CD4-positive, alpha-beta T cell treated with Interleukin-12 subunit alpha and Interleukin-12 subunit beta, for 1 hour (primary cell): ENCODE results near the gene ARSI.

Source experiments
- DNase-seq: peaks from one replicate; pipeline ENCODE4 v3.0.0-alpha.2; 2020

Gene ARSI

GRCh38 chr5:150302301-150303069 is at the start of gene ARSI:
Gene ARSI, minus strand, starts transcription at chr5:150302905. Its CDS starts 532 bp downstream, at chr5:150302373.
- DNase-seq = no peak

GRCh38 chr5:150350524-150351344 is 48.0 kb upstream of the ARSI start:
- DNase-seq = peak; percentile 51

- DNase-seq = no peak
Measured at GRCh38 chr5:150349681-150350275, 47.1 kb upstream of the ARSI start.

GRCh38 chr5:150347451-150347850 is 44.7 kb upstream of the ARSI start:
- DNase-seq = no peak

GRCh38 chr5:150347003-150347402 is 44.3 kb upstream of the ARSI start:
- no peak for DNase-seq

- no peak for DNase-seq
Measured at GRCh38 chr5:150346592-150346991, 43.9 kb upstream of the ARSI start.

- no peak for DNase-seq
Measured at GRCh38 chr5:150345716-150346115, 43.0 kb upstream of the ARSI start.

- DNase-seq = no peak
Measured at GRCh38 chr5:150343994-150344631, 41.4 kb upstream of the ARSI start.

- no peak for DNase-seq
Measured at GRCh38 chr5:150342583-150342982, 39.9 kb upstream of the ARSI start.

GRCh38 chr5:150341989-150342388 is 39.3 kb upstream of the ARSI start:
- no peak for DNase-seq

GRCh38 chr5:150341331-150341730 is 38.6 kb upstream of the ARSI start:
- no peak for DNase-seq

- no peak for DNase-seq
Measured at GRCh38 chr5:150340614-150341255, 38.0 kb upstream of the ARSI start.

GRCh38 chr5:150339841-150340240 is 37.1 kb upstream of the ARSI start:
- DNase-seq = no peak

GRCh38 chr5:150339165-150339564 is 36.5 kb upstream of the ARSI start:
- no peak for DNase-seq

GRCh38 chr5:150338546-150338945 is 35.8 kb upstream of the ARSI start:
- no peak for DNase-seq

GRCh38 chr5:150335778-150336177 is 33.1 kb upstream of the ARSI start:
- DNase-seq = no peak

- DNase-seq = no peak
Measured at GRCh38 chr5:150333400-150333799, 30.7 kb upstream of the ARSI start.

- DNase-seq = no peak
Measured at GRCh38 chr5:150329881-150330876, 27.5 kb upstream of the ARSI start.

- DNase-seq = no peak
Measured at GRCh38 chr5:150329038-150329437, 26.3 kb upstream of the ARSI start.

GRCh38 chr5:150328515-150328914 is 25.8 kb upstream of the ARSI start:
- no peak for DNase-seq

GRCh38 chr5:150327139-150327538 is 24.4 kb upstream of the ARSI start:
- no peak for DNase-seq
